SK-N-SH (cell line): ENCODE data around the gene STPG2. TPM values are rescaled to one million over a fixed set of nuclear protein-coding genes. Genes with fewer than 3 reads are reported as not detected.

Source experiments
- CTCF ChIA-PET: fragments of 300-600, 350-600 bp; formaldehyde crosslinking; extraction: SDS; loops from one replicate; lab custom pipeline; 2021; lab: Yijun Ruan, JAX
- POLR2A ChIA-PET: fragments of 350-600 bp; sonication (Branson Sonifier 250); formaldehyde crosslinking; extraction: SDS; loops from one replicate; lab custom pipeline; 2020; ENCODE audit warnings: antibody characterized with exemption, inconsistent platforms; lab: Yijun Ruan, JAX
- DNase-seq: peaks from one replicate; pipeline ENCODE4 v3.0.0; 2012
- H2AFZ ChIP-seq: fragments of 200-600 bp; sonication (generic); 2 replicates; pipeline ENCODE4 v1.8.1; 2016; ENCODE audit warnings: antibody characterized with exemption, mild to moderate bottlenecking, low read depth
- H3F3A ChIP-seq: fragments of 200-600 bp; sonication (generic); replicated peaks from 2 replicates; pipeline ENCODE3; 2016; ENCODE audit warnings: antibody characterized with exemption, mild to moderate bottlenecking; ENCODE audit not compliant: insufficient read depth
- H3K27ac ChIP-seq, 2 experiments: fragments of 200-500 bp in 1 of 2; fragments of 200-600 bp in 1 of 2; sonication (Bioruptor generic) in 1 of 2; sonication (generic), shearing (Covaris generic) in 1 of 2; 2 replicates each; pipeline versions ENCODE4 v1.5.1 to v1.6.1; 2014 to 2016; ENCODE audit warnings: low read depth in 2 of 2, inconsistent platforms in 1 of 2, low read length in 1 of 2, mild to moderate bottlenecking in 1 of 2, mixed read lengths in 1 of 2
- H3K27me3 ChIP-seq: fragments of 200-600 bp; sonication (generic), shearing (Covaris generic); 2 replicates; pipeline ENCODE4 v1.6.1; 2016; ENCODE audit warnings: mixed run types; ENCODE audit not compliant: insufficient read depth
- H3K36me3 ChIP-seq, 2 experiments: fragments of 200-500 bp in 1 of 2; fragments of 200-600 bp in 1 of 2; sonication (Bioruptor generic) in 1 of 2; sonication (generic) in 1 of 2; replicated peaks in 1 of 2; 2 replicates each; pipeline versions ENCODE3 to v1.5.1; 2014 to 2016; ENCODE audit warnings: low read length in 1 of 2, mild to moderate bottlenecking in 1 of 2; ENCODE audit not compliant: insufficient read depth in 2 of 2, control insufficient read depth in 1 of 2
- H3K4me1 ChIP-seq, 2 experiments: fragments of 200-500 bp in 1 of 2; fragments of 200-600 bp in 1 of 2; sonication (Bioruptor generic) in 1 of 2; sonication (generic), shearing (Covaris generic) in 1 of 2; 2 replicates each; pipeline versions ENCODE4 v1.5.1 to v1.6.1; 2014 to 2016; ENCODE audit warnings: low read depth in 1 of 2, low read length in 1 of 2, mixed run types in 1 of 2; ENCODE audit not compliant: insufficient read depth in 2 of 2, control insufficient read depth in 1 of 2
- H3K4me2 ChIP-seq: fragments of 200-600 bp; sonication (generic), shearing (Covaris generic); 2 replicates; pipeline ENCODE4 v1.6.1; 2017; ENCODE audit warnings: mixed run types
- H3K4me3 ChIP-seq, 2 experiments: fragments of 200-500 bp in 1 of 2; fragments of 200-600 bp in 1 of 2; sonication (Bioruptor generic) in 1 of 2; sonication (generic), shearing (Covaris generic) in 1 of 2; 2 replicates each; pipeline versions ENCODE4 v1.5.1 to v1.8.1; 2014 to 2016; ENCODE audit warnings: low read depth in 2 of 2, inconsistent platforms in 1 of 2, low read length in 1 of 2, mild to moderate bottlenecking in 1 of 2, mixed read lengths in 1 of 2, moderate library complexity in 1 of 2
- H3K79me2 ChIP-seq: fragments of 200-600 bp; sonication (generic); 2 replicates; pipeline ENCODE4 v1.8.1; 2017; ENCODE audit warnings: mild to moderate bottlenecking; ENCODE audit not compliant: insufficient read depth
- H3K9ac ChIP-seq: fragments of 200-600 bp; sonication (generic); 2 replicates; pipeline ENCODE4 v1.6.1; 2017; ENCODE audit warnings: mixed run types
- H3K9me2 ChIP-seq: fragments of 200-600 bp; sonication (generic); 2 replicates; pipeline ENCODE4 v1.6.1; 2017; ENCODE audit warnings: mixed run types
- H3K9me3 ChIP-seq: fragments of 200-600 bp; sonication (generic); 2 replicates; pipeline ENCODE4 v1.6.1; 2017; ENCODE audit warnings: mixed run types, mild to moderate bottlenecking, moderate library complexity
- H4K20me1 ChIP-seq: fragments of 200-600 bp; sonication (generic); 2 replicates; pipeline ENCODE4 v1.6.1; 2017; ENCODE audit warnings: mild to moderate bottlenecking, mixed run types; ENCODE audit not compliant: insufficient read depth
- ELF1 ChIP-seq: IDR thresholded peaks from 2 replicates; pipeline ENCODE4 v1.4.0; 2012
- EZH2phosphoT487 ChIP-seq: fragments of 200-600 bp; sonication (generic); IDR thresholded peaks from 2 replicates; pipeline ENCODE4 v1.6.1; 2017; ENCODE audit warnings: low read depth, mixed run types, mild to moderate bottlenecking, antibody characterized with exemption, moderate library complexity, borderline replicate concordance
- FOXM1 ChIP-seq: IDR thresholded peaks from 2 replicates; pipeline ENCODE4 v1.4.0; 2012; ENCODE audit warnings: low read depth, mild to moderate bottlenecking
- GABPA ChIP-seq: IDR thresholded peaks from 2 replicates; pipeline ENCODE4 v1.4.0; 2012; ENCODE audit warnings: low read depth, mild to moderate bottlenecking
- GATA2 ChIP-seq: sonication (generic); formaldehyde crosslinking; IDR thresholded peaks from 2 replicates; pipeline ENCODE4 v1.5.0; 2020; ENCODE audit warnings: mild to moderate bottlenecking, missing genetic modification reagents
- NRF1 ChIP-seq: IDR thresholded peaks from 2 replicates; pipeline ENCODE4 v1.6.1; 2012; ENCODE audit warnings: low read depth, mild to moderate bottlenecking, low read length
- POLR2AphosphoS5 ChIP-seq: IDR thresholded peaks from 2 replicates; pipeline ENCODE4 v1.6.1; 2012; ENCODE audit warnings: low read depth, low read length
- RCOR1 ChIP-seq: fragments of 150-350 bp; IDR thresholded peaks from 2 replicates; pipeline ENCODE4 v1.6.1; 2017; ENCODE audit warnings: antibody characterized with exemption, low read length
- REST ChIP-seq: IDR thresholded peaks from 2 replicates; pipeline ENCODE4 v1.6.1; 2012; ENCODE audit warnings: mild to moderate bottlenecking, low read depth, low read length, moderate library complexity
- RFX5 ChIP-seq: IDR thresholded peaks from 2 replicates; pipeline ENCODE4 v1.6.1; 2012; ENCODE audit warnings: mild to moderate bottlenecking, improper control_type of control experiment, low read length
- SIN3A ChIP-seq: IDR thresholded peaks from 2 replicates; pipeline ENCODE4 v1.6.1; 2012; ENCODE audit warnings: low read depth, mild to moderate bottlenecking, low read length, moderate library complexity, borderline replicate concordance
- SMC3 ChIP-seq: IDR thresholded peaks from 2 replicates; pipeline ENCODE4 v1.6.1; 2012; ENCODE audit warnings: low read depth, low read length, improper control_type of control experiment
- TCF12 ChIP-seq: IDR thresholded peaks from 2 replicates; pipeline ENCODE4 v1.4.0; 2012
- TEAD4 ChIP-seq: IDR thresholded peaks from 2 replicates; pipeline ENCODE4 v1.4.0; 2012; ENCODE audit warnings: mild to moderate bottlenecking, borderline replicate concordance; ENCODE audit not compliant: insufficient read depth
- USF2 ChIP-seq: fragments of 150-350 bp; IDR thresholded peaks from 2 replicates; pipeline ENCODE4 v1.6.1; 2017; ENCODE audit warnings: antibody characterized with exemption, low read length, low read depth, borderline replicate concordance
- WGBS: methylation state at CpG from one replicate; pipeline ENCODE4 v1.1.6; 2017; ENCODE audit warnings: low lambda C conversion rate; 5-methylcytosine and 5-hydroxymethylcytosine counted together
- polyA plus RNA-seq, 3 experiments: library from polyadenylated mRNA; depleted of rRNA; stranded (reverse); fragments of >200 nt; gene quantifications; 2 replicates each; pipeline ENCODE4 v1.2.3, GENCODE V29; 2012
- TF ChIP-seq, protein P1 (sequence below): IDR thresholded peaks from 2 replicates; pipeline ENCODE4 v1.4.0; 2012; ENCODE audit warnings: low read depth, borderline replicate concordance
- TF ChIP-seq, protein P2 (sequence below): fragments of 200-600 bp; sonication (generic); IDR thresholded peaks from 2 replicates; pipeline ENCODE4 v1.6.1; 2017; ENCODE audit warnings: antibody characterized with exemption, mild to moderate bottlenecking, moderate library complexity

STPG2 gene
- polyA plus RNA-seq, 1 of the 3 experiments (the other 2 are of a cell fraction), result not detected

DNA sequence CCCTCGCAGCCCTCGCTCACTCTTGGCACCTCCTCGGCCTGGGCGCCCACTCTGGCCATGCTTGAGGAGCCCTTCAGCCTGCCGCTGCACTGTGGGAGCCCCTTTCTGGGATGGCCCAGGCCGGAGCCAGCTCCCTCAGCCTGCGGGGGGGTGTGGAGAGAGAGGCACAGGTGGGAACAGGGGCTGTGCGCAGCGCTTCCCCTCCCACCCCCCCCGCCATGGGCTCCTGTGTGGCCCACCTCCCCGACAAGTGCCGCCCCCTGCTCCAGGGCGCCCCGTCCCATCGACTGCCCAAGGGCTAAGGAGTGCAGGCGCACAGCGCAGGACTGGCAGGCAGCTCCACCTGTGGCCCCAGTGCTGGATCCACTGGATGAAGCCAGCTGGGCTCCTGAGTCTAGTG lies 220.2 kb downstream of the STPG2 start:
- Histone ChIP-seq H3K4me3 (no peak overlapping the region), H3K9me3 (no peaks in the 10 kb centered on the region), H3K36me3 (no peaks in the 10 kb centered on the region), H2AFZ (no peak overlapping the region), H3K4me1 (no peaks in the 10 kb centered on the region), H3K9me2 (no peaks in the 10 kb centered on the region), H3K79me2 (no peaks in the 10 kb centered on the region), H3K27me3 (no peaks in the 10 kb centered on the region), H3K27ac (no peak overlapping the region), H4K20me1 (no peaks in the 10 kb centered on the region), H3K9ac (no peak overlapping the region), H3K4me2 (no peak overlapping the region), H3F3A (no peaks in the 10 kb centered on the region)
- CTCF ChIA-PET, result no interaction called here
- POLR2A ChIA-PET, result no interaction called here
- no peak for TF ChIP-seq GABPA
- TF ChIP-seq, protein P1, sequence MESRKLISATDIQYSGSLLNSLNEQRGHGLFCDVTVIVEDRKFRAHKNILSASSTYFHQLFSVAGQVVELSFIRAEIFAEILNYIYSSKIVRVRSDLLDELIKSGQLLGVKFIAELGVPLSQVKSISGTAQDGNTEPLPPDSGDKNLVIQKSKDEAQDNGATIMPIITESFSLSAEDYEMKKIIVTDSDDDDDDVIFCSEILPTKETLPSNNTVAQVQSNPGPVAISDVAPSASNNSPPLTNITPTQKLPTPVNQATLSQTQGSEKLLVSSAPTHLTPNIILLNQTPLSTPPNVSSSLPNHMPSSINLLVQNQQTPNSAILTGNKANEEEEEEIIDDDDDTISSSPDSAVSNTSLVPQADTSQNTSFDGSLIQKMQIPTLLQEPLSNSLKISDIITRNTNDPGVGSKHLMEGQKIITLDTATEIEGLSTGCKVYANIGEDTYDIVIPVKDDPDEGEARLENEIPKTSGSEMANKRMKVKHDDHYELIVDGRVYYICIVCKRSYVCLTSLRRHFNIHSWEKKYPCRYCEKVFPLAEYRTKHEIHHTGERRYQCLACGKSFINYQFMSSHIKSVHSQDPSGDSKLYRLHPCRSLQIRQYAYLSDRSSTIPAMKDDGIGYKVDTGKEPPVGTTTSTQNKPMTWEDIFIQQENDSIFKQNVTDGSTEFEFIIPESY, result no peak
- no peak for TF ChIP-seq USF2
- TF ChIP-seq FOXM1, result no peak
- TF ChIP-seq RCOR1, result no peak
- TF ChIP-seq, protein P2, sequence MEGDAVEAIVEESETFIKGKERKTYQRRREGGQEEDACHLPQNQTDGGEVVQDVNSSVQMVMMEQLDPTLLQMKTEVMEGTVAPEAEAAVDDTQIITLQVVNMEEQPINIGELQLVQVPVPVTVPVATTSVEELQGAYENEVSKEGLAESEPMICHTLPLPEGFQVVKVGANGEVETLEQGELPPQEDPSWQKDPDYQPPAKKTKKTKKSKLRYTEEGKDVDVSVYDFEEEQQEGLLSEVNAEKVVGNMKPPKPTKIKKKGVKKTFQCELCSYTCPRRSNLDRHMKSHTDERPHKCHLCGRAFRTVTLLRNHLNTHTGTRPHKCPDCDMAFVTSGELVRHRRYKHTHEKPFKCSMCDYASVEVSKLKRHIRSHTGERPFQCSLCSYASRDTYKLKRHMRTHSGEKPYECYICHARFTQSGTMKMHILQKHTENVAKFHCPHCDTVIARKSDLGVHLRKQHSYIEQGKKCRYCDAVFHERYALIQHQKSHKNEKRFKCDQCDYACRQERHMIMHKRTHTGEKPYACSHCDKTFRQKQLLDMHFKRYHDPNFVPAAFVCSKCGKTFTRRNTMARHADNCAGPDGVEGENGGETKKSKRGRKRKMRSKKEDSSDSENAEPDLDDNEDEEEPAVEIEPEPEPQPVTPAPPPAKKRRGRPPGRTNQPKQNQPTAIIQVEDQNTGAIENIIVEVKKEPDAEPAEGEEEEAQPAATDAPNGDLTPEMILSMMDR, result no peak
- no peak for TF ChIP-seq SIN3A
- TF ChIP-seq EZH2phosphoT487, result no peak
- WGBS, result 80% methylated on average over 10 of the region's 17 CpGs
- DNase-seq, result no peak

- H4K20me1 ChIP-seq, result no peaks in the 10 kb centered on the region
- no peak overlapping the region for H3K4me3 ChIP-seq
- no peaks in the 10 kb centered on the region for H3F3A ChIP-seq
- POLR2A ChIA-PET, result no interaction called here
- H3K27me3 ChIP-seq, result no peaks in the 10 kb centered on the region
- no peak for DNase-seq
- no peak overlapping the region for H3K27ac ChIP-seq
- no peaks in the 10 kb centered on the region for H3K36me3 ChIP-seq
- no peaks in the 10 kb centered on the region for H3K79me2 ChIP-seq
- no peak overlapping the region for H3K4me2 ChIP-seq
- H3K9me2 ChIP-seq, result no peaks in the 10 kb centered on the region
- no peak overlapping the region for H3K9ac ChIP-seq
- H3K9me3 ChIP-seq, result no peaks in the 10 kb centered on the region
- CTCF ChIA-PET, result no interaction called here
- WGBS, result 69% methylated on average over 13 of the region's 13 CpGs
- no peaks in the 10 kb centered on the region for H3K4me1 ChIP-seq
- no peak overlapping the region for H2AFZ ChIP-seq
- TF ChIP-seq TEAD4 (no peak), GABPA (no peak), RFX5 (no peak), SMC3 (no peak), NRF1 (no peak), GATA2 (CRISPR knock-in tag) (no peak), TCF12 (no peak), ELF1 (no peak), USF2 (no peak), REST (no peak), POLR2AphosphoS5 (no peak)
- TF ChIP-seq, protein P1, result no peak
Measured at GRCh38 chr4:97917115-97917514, 226.2 kb downstream of the STPG2 start.
